Transverse colon (tissue), 3 donors: Measurements from ENCODE around the gene APCDD1L.

ENCODE experiments used
- POLR2A ChIP-seq: fragments of 450-650 bp; IDR thresholded peaks from one replicate; pipeline ENCODE4 v1.6.1; 2016; ENCODE audit warnings: antibody characterized with exemption, mild to moderate bottlenecking, moderate library complexity
- TF ChIP-seq, protein P1 (sequence below), 5 experiments: fragments of 200-600 bp in 3 of 5; fragments of 450-650 bp in 2 of 5; sonication (generic) in 3 of 5; IDR thresholded peaks; 1 replicate in 2 of 5; 2 replicates in 3 of 5; pipeline ENCODE4 v1.5.1; 2016 to 2017; ENCODE audit warnings: antibody characterized with exemption in 5 of 5, inconsistent platforms in 3 of 5, mild to moderate bottlenecking in 2 of 5, moderate library complexity in 1 of 5

DNA sequence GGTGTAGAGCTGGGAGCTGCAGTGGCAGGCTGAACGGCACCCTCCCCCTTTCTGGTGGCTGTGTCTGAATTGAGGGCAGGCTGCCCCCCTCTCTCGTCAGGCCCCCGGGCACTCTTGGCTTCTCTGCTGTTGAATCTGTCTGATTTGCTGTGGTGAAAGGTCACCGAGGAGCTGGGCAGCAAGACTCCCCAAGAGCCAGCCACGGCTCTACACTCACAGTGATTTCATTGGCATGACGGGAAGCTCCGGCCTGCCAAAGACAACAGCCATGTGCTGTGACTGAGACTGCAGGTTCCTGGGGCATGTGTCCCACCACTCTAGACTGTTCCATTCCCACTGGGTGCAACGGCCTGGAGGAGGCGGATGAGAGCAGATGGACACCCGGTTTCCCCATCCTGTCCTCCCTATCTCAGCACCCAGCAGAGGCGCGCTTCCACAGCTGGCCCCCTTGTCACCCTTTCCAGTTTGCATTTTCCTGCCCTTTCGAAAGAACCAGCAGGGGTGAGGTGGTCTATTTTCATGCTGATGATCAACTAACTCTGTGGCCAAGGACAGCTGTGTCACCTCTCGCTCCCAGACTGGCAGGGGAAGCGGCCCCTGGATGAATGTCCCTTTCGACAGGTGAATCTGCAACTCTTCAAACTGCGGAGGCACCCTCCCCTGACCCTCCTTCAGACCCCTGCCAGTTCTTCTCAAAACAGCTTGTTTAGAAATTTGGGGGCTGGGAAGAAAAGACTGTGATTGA lies 2.2 kb downstream of the APCDD1L start:
- TF ChIP-seq, protein P1, sequence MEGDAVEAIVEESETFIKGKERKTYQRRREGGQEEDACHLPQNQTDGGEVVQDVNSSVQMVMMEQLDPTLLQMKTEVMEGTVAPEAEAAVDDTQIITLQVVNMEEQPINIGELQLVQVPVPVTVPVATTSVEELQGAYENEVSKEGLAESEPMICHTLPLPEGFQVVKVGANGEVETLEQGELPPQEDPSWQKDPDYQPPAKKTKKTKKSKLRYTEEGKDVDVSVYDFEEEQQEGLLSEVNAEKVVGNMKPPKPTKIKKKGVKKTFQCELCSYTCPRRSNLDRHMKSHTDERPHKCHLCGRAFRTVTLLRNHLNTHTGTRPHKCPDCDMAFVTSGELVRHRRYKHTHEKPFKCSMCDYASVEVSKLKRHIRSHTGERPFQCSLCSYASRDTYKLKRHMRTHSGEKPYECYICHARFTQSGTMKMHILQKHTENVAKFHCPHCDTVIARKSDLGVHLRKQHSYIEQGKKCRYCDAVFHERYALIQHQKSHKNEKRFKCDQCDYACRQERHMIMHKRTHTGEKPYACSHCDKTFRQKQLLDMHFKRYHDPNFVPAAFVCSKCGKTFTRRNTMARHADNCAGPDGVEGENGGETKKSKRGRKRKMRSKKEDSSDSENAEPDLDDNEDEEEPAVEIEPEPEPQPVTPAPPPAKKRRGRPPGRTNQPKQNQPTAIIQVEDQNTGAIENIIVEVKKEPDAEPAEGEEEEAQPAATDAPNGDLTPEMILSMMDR (IDR thresholded peaks at IDR 0.05), result no peak
- no peak for TF ChIP-seq POLR2A
